GM18861 (cell line): ENCODE measurements around the gene NAPEPLD.
"Not testable (repeated sequence)": the region's sequence is repeated elsewhere in the genome, so short reads cannot be mapped to it uniquely, and the experiment has no call there.

ENCODE experiments used
- ATAC-seq: cut with Tn5 transposase; IDR thresholded peaks from one replicate; pipeline ENCODE4 v1.9.1; 2021; ENCODE audit not compliant: unreplicated experiment

NAPEPLD gene

GRCh38 chr7:103068414-103069403 lies 80.2 kb downstream of the NAPEPLD start:
- ATAC-seq: no peak

GRCh38 chr7:103065667-103066066 lies 83.2 kb downstream of the NAPEPLD start:
- no peak for ATAC-seq

GRCh38 chr7:103063895-103064294 lies 85.0 kb downstream of the NAPEPLD start:
- no peak for ATAC-seq

- no peak for ATAC-seq
Observed at GRCh38 chr7:103059471-103059870, 89.4 kb downstream of the NAPEPLD start.

GRCh38 chr7:103058122-103058521 lies 90.8 kb downstream of the NAPEPLD start:
- no peak for ATAC-seq

GRCh38 chr7:103056006-103056405 lies 92.9 kb downstream of the NAPEPLD start:
- ATAC-seq: not testable (repeated sequence)

- no peak for ATAC-seq
Observed at GRCh38 chr7:103051519-103051918, 97.4 kb downstream of the NAPEPLD start.
